ENCODE measurements around the gene ETS1. TPM values are rescaled to one million over a fixed set of nuclear protein-coding genes. Genes with fewer than 3 reads are reported as not detected.

The ETS1 gene
- total RNA-seq, 2 donors from 2014 or later = 33.6 to 116 TPM

- DNase-seq (ENCODE audit: low spot score) = no peak
- no peak overlapping the region for H3K4me3 ChIP-seq
- no peak for TF ChIP-seq CTCF (IDR thresholded peaks at IDR 0.05)
- H3K36me3 ChIP-seq = peaks cover 22% of the 10 kb centered on the region
- no peaks in the 10 kb centered on the region for H3K27me3 ChIP-seq (replicated peaks; ENCODE audit: insufficient read depth)
- peaks cover 23 to 48% of the 10 kb centered on the region in 2 donors for H3K4me1 ChIP-seq (ENCODE audit: control insufficient read depth in 1 of 2, low read depth in 2 of 2)
- no peak for ATAC-seq (ENCODE audit: insufficient number of reproducible peaks, low FRiP score, low read depth)
- H3K9me3 ChIP-seq = no peaks in the 10 kb centered on the region
- peak overlapping the region in 1 of 2 donors; percentile 53 for H3K27ac ChIP-seq
Measured at GRCh38 chr11:128481135-128481534, 106.2 kb downstream of the ETS1 start.

DNA sequence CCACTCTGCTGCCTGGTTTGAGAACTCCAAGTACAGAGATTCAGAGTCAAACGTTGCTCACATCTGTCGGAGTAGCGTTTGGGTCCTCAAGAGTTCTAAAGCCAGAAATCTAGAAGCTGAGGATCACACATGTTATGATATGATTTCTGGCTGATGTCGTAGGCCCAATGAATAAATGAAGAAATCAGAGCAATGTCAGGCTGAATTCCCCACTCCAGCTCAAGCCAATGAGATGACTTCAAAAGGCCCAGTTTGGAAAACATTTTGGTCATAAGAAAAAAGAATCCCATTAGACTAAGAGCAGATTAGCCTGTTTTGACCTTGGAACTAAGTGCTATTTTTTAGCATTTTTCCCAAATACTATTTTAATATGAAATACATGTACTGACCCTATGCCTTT lies 106.7 kb downstream of the ETS1 start:
- peaks cover 19% of the 10 kb centered on the region for H3K36me3 ChIP-seq
- no peak overlapping the region for H3K4me3 ChIP-seq
- peak overlapping the region; percentile 13 to 53 for H3K27ac ChIP-seq
- no peaks in the 10 kb centered on the region for H3K9me3 ChIP-seq
- H3K27me3 ChIP-seq (replicated peaks; ENCODE audit: insufficient read depth) = no peaks in the 10 kb centered on the region
- ATAC-seq (ENCODE audit: insufficient number of reproducible peaks, low FRiP score, low read depth) (no peak), DNase-seq (ENCODE audit: low spot score) (no peak)
- TF ChIP-seq CTCF (IDR thresholded peaks at IDR 0.05) = no peak
- peaks cover 23 to 50% of the 10 kb centered on the region in 2 donors for H3K4me1 ChIP-seq (ENCODE audit: control insufficient read depth in 1 of 2, low read depth in 2 of 2)

- no peaks in the 10 kb centered on the region for H3K9me3 ChIP-seq
- peak overlapping the region; percentile 13 to 53 for H3K27ac ChIP-seq
- no peak overlapping the region for H3K4me3 ChIP-seq
- H3K4me1 ChIP-seq (ENCODE audit: control insufficient read depth in 1 of 2, low read depth in 2 of 2) = peaks cover 23 to 56% of the 10 kb centered on the region in 2 donors
- ATAC-seq (ENCODE audit: insufficient number of reproducible peaks, low FRiP score, low read depth) (no peak), DNase-seq (ENCODE audit: low spot score) (no peak)
- TF ChIP-seq CTCF (IDR thresholded peaks at IDR 0.05) = no peak
- H3K36me3 ChIP-seq = peaks cover 13% of the 10 kb centered on the region
- no peaks in the 10 kb centered on the region for H3K27me3 ChIP-seq (replicated peaks; ENCODE audit: insufficient read depth)
Measured at GRCh38 chr11:128480066-128480465, 107.3 kb downstream of the ETS1 start.

GRCh38 chr11:128479144-128479543 lies 108.2 kb downstream of the ETS1 start:
- H3K27me3 ChIP-seq (replicated peaks; ENCODE audit: insufficient read depth) = no peaks in the 10 kb centered on the region
- no peak for TF ChIP-seq CTCF (IDR thresholded peaks at IDR 0.05)
- no peak for DNase-seq (ENCODE audit: low spot score)
- peak overlapping the region in 1 of 2 donors; percentile 53 for H3K27ac ChIP-seq
- no peak overlapping the region for H3K4me3 ChIP-seq
- H3K9me3 ChIP-seq = no peaks in the 10 kb centered on the region
- peaks cover 23 to 66% of the 10 kb centered on the region in 2 donors for H3K4me1 ChIP-seq (ENCODE audit: control insufficient read depth in 1 of 2, low read depth in 2 of 2)
- ATAC-seq (ENCODE audit: insufficient number of reproducible peaks, low FRiP score, low read depth) = no peak
- H3K36me3 ChIP-seq = peaks cover 9% of the 10 kb centered on the region

DNA sequence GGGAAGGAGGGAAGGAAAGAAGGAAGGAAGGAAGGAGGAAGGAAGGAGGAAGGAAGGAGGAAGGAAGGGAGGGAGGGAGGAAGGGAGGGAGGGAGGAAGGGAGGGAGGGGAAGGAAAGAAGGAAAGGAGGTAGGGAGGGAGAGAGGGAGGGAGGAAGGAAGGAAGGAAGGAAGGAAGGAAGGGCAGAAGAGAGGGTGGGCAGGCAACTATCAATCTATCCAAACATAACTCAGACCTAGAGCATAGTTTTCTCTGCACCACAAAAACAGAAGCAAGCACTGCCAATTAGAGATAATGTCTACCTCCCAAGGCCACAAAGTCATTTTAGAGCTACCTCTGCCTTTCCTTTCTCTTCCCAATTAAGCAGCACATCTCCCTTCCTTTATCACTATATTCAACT lies 109.1 kb downstream of the ETS1 start:
- no peak for ATAC-seq (ENCODE audit: insufficient number of reproducible peaks, low FRiP score, low read depth)
- peaks cover 9% of the 10 kb centered on the region for H3K36me3 ChIP-seq
- H3K27me3 ChIP-seq (replicated peaks; ENCODE audit: insufficient read depth) = no peaks in the 10 kb centered on the region
- H3K27ac ChIP-seq = no peak overlapping the region
- peaks cover 30 to 69% of the 10 kb centered on the region in 2 donors for H3K4me1 ChIP-seq (ENCODE audit: control insufficient read depth in 1 of 2, low read depth in 2 of 2)
- TF ChIP-seq CTCF (IDR thresholded peaks at IDR 0.05) = no peak
- no peak for DNase-seq (ENCODE audit: low spot score)
- no peak overlapping the region for H3K4me3 ChIP-seq
- H3K9me3 ChIP-seq = no peaks in the 10 kb centered on the region
